ENCODE results near the gene SDHB.

SDHB gene

DNA sequence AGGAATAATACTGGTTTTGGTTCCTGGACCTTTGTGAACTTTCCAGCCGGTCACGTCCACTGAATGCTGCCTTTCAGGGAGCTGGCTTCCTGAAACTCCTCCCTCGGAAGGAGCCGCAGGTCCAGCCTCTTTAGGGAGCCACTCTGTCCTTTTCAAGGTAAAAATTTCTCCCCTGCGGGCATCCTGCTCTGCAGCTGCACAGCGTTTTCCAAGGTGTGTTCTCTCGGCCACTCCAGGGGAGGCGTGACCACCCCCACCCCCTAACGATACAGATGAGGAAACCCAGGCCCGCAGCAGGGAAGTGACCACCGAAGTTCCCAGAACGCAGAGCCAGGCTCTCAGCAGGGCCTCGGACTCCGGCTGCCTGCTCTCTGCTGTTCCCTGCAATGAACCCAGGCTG, 44.0 kb upstream of the SDHB start:
- Histone ChIP-seq H3K4me3 (ENCODE audit: low read depth, low read length) (no peak overlapping the region), H3K27me3 (no peaks in the 10 kb centered on the region), H3K4me1 (no peaks in the 10 kb centered on the region), H3K36me3 (no peaks in the 10 kb centered on the region), H3K9me3 (no peaks in the 10 kb centered on the region)
- DNase-seq = no peak
- TF ChIP-seq, protein P1, sequence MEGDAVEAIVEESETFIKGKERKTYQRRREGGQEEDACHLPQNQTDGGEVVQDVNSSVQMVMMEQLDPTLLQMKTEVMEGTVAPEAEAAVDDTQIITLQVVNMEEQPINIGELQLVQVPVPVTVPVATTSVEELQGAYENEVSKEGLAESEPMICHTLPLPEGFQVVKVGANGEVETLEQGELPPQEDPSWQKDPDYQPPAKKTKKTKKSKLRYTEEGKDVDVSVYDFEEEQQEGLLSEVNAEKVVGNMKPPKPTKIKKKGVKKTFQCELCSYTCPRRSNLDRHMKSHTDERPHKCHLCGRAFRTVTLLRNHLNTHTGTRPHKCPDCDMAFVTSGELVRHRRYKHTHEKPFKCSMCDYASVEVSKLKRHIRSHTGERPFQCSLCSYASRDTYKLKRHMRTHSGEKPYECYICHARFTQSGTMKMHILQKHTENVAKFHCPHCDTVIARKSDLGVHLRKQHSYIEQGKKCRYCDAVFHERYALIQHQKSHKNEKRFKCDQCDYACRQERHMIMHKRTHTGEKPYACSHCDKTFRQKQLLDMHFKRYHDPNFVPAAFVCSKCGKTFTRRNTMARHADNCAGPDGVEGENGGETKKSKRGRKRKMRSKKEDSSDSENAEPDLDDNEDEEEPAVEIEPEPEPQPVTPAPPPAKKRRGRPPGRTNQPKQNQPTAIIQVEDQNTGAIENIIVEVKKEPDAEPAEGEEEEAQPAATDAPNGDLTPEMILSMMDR (IDR thresholded peaks at IDR 0.05; ENCODE audit: low read depth, low read length) = no peak

DNA sequence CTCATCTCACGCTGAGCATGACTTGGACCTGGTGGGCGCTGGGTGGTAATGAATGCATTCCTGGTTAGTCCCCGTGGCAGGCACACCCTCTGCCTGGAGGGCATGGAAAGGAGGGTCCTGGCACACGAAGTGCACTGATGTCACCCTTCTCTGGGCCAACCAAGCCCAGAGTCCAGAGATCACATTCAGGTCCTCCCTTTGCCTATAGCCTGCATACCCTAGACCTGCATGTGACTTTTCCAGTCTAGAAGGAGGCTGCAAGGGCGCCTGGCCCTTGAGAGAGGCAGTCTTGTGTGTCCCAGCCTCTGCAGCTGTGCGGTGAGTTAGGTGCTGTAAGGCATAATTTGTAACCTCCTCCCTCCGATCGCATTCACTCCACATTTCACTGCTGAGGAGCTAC, 43.3 kb upstream of the SDHB start:
- H3K9me3 ChIP-seq = no peaks in the 10 kb centered on the region
- no peaks in the 10 kb centered on the region for H3K27me3 ChIP-seq
- H3K4me3 ChIP-seq (ENCODE audit: low read depth, low read length) = no peak overlapping the region
- H3K36me3 ChIP-seq = no peaks in the 10 kb centered on the region
- H3K4me1 ChIP-seq = no peaks in the 10 kb centered on the region
- TF ChIP-seq, protein P1 (IDR thresholded peaks at IDR 0.05; ENCODE audit: low read depth, low read length) = no peak
- DNase-seq = no peak

DNA sequence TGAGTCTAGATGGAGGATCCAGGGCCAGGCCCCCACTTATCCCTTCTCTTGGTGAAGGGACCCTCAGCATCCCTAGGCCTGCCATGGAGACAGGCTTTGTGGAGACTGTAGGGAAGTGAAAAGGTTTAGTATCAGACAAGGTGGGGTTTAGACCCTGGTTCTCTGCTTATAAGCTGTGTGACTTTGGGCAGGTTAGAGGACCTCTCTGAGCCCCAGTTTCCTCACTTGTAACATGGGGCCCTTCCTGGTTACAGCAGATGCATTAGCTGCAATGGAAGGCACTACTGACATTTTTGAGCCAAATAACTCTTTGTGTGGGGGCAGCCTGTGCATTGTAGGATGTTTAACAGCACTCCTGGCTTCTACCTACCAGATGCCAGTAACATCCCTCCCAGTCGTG, 42.8 kb upstream of the SDHB start:
- no peak for DNase-seq
- TF ChIP-seq, protein P1 (IDR thresholded peaks at IDR 0.05; ENCODE audit: low read depth, low read length) = no peak
- no peaks in the 10 kb centered on the region for H3K9me3 ChIP-seq
- H3K4me1 ChIP-seq = no peaks in the 10 kb centered on the region
- no peaks in the 10 kb centered on the region for H3K27me3 ChIP-seq
- H3K36me3 ChIP-seq = no peaks in the 10 kb centered on the region
- no peak overlapping the region for H3K4me3 ChIP-seq (ENCODE audit: low read depth, low read length)

DNA sequence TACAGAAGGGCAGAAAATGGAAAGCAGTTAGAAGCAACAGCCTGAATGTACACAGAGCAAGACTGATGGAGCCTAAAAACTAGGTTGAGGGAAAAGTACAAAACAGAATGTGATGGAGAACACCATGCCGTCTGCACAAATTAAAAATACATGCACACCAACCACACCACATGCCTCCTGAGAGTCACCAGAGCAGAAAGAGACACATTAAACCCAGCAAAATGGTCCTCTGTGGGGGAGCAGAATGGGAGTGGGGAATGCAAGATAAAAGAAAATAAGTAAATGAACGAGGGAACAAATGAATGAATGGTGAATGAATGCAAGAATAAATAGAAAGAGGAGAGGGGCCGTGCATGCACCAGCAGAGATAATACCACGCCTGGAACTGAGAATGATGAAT, 41.3 kb upstream of the SDHB start:
- Histone ChIP-seq H3K4me3 (ENCODE audit: low read depth, low read length) (no peak overlapping the region), H3K36me3 (no peaks in the 10 kb centered on the region), H3K27me3 (no peaks in the 10 kb centered on the region), H3K9me3 (no peaks in the 10 kb centered on the region), H3K4me1 (no peaks in the 10 kb centered on the region)
- TF ChIP-seq, protein P1 (IDR thresholded peaks at IDR 0.05; ENCODE audit: low read depth, low read length) = no peak
- no peak for DNase-seq

DNA sequence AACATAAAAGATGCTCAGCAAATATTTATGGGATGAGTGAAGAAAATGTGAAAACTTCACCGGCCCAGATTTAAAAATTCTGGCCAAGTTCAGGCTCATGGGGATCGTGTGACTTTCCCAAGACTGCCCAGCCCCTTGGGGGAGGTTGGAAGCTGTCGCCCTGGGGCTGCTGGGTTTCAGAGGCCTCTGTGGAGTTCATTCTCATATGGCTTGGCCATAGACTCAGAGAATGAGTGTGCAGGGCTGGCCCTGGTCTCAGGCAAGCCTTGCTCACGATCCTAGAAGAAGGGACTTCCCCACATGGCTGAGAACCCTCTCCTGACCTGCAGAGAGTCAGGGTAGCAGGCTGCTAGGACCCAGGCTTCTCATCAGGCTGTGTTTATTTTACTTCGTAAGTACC, 40.8 kb upstream of the SDHB start:
- TF ChIP-seq, protein P1 (IDR thresholded peaks at IDR 0.05; ENCODE audit: low read depth, low read length) = no peak
- Histone ChIP-seq H3K36me3 (no peaks in the 10 kb centered on the region), H3K4me3 (ENCODE audit: low read depth, low read length) (no peak overlapping the region), H3K27me3 (no peaks in the 10 kb centered on the region), H3K9me3 (no peaks in the 10 kb centered on the region), H3K4me1 (no peaks in the 10 kb centered on the region)
- no peak for DNase-seq

DNA sequence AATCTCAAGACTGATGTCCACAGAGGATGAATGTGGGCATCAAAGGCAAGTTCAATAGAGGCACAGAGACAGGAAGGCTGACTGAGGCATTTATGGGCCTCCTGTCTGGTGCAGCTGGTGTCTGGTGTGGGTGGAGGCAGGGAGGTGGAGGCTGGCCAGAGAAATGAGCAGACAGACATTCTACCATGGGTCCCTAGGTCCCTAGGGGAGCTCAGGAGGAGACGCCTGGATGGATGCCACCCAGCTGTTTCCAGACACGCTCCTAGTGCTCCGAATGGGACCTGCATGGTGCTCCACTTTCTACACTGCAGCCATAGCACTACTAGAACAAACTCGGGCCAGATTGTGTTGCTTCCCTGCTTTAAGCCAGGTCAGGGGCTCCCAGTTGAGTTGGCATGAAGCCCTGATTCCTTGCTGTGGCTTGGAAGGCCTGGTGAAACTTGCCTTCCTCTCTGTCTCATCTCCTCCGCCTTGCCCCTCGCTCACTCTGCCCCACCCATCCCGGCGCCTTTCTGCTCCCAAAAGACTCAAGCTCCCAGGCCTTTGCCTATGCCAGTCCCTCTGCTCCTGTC, 40.1 kb upstream of the SDHB start:
- Histone ChIP-seq H3K9me3 (no peaks in the 10 kb centered on the region), H3K4me1 (no peaks in the 10 kb centered on the region), H3K36me3 (no peaks in the 10 kb centered on the region), H3K4me3 (ENCODE audit: low read depth, low read length) (no peak overlapping the region), H3K27me3 (no peaks in the 10 kb centered on the region)
- TF ChIP-seq, protein P1 (IDR thresholded peaks at IDR 0.05; ENCODE audit: low read depth, low read length) = no peak
- DNase-seq = no peak

All from BE2C (cell line).